Activated gamma-delta T cell treated with Interleukin-2 at 50 U/mL for 16 hours (primary cell): ENCODE data around the gene ADGRL2.

Experiments
- DNase-seq: peaks from one replicate; pipeline ENCODE4 v3.0.0-alpha.2; 2020

ADGRL2 gene

GRCh38 chr1:81800695-81801650 is at the start of gene ADGRL2:
Gene ADGRL2 (plus strand): TSS chr1:81800934. CDS start chr1:81836985, 36,051 bp downstream.
- DNase-seq, result no peak

- DNase-seq, result no peak
These were observed 47.9 kb upstream of the ADGRL2 start for GRCh38 chr1:81752840-81753239.

DNA sequence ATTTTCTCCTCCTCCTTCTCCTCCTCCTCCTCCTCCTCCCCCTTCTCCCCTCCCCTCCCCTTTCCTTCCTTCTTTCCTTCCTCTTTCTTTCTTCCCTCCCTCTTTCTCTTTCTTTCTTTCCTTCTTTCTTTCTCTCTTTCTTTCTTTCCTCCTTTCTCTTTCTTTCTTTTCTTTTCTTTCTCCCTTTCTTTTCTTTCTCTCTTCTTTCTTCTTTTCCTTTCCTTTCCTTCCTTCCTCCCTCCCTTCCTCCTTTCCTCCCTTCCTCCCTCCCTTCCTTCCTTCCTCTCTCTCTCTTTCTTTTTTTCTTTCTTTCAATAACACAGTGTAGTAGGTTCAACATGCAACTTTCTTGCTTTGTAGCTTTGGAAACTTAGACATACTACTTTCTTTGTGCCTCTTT is 46.3 kb upstream of the ADGRL2 start:
- no peak for DNase-seq

- DNase-seq, result no peak
These were observed 43.9 kb upstream of the ADGRL2 start for GRCh38 chr1:81756872-81757271.

- DNase-seq, result no peak
These were observed 43.2 kb upstream of the ADGRL2 start for GRCh38 chr1:81757398-81758020.

DNA sequence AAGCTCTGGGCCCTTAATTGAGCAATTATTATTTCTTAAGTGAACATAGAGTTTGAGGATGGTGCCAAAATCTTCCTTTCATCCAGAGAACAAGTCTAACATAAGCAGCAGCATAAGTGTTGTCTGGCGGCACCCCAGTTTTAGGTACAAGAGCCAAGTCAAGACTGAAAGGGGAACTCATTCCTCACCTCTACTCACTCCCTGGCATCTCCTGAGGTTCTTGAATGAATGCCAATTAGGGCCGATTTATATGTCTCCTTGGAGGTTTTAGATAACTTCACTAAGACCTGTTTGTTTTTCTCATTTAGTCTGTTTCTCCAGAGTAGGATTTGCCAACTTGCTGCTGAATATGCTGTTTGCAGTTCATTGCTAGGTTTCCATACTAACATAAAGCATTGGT is 42.6 kb upstream of the ADGRL2 start:
- no peak for DNase-seq

- no peak for DNase-seq
These were observed 40.1 kb upstream of the ADGRL2 start for GRCh38 chr1:81760477-81761097.

DNA sequence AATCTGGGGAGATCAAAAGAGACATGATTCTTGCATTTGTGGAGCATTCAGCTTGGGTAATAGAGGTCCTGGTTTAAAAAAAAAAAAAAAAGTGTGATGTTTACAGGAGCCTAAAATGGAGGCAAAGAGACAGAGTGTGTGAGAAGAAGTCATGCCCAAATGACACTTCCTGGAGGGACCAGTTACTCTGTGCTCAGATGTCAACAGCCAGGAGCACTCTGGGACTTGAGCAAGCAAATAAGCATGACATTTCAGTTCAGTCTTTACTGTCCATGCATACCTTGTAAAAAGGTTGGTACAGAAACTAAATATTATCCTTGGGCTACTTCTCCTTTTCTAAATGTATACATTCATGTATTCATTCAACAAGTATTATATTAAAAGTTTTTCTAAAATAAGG is 25.2 kb upstream of the ADGRL2 start:
- DNase-seq, result no peak

DNA sequence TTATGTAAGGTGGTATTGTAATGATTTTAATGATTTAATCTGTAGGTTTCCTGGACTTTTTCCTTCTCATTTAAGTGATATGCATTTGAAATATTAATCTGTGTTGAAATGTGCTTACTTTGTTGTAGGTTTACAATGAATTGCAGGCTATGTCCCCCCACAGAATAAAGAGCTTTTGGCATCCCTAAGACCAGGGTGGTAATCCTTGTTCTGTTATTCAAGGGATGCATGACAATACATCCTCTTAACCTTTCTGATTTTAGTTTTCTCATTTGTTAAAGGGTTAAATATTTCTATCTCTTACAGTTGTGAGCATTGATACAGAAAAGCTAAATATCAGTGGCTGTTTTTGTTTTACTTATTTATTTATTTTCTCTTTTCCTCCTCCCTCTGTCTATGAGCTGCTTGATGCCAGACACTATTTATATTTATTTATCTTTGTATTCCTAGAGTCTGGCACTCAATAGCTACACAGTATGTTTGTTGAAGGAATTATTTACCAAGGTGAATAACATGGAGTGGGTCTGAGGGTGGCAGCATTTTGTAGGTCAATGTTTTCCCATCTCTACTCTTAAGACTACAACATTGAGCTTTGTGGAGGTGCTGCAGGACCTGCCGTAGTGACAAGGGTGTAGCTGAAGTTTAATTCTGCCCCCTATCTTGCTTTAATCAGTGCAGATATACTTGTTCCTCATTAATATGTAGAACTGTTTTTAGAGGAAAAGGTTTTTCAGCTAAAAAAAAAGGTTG is 19.9 kb upstream of the ADGRL2 start:
- DNase-seq, result no peak

GRCh38 chr1:81781749-81782148 is 19.0 kb upstream of the ADGRL2 start:
- DNase-seq, result no peak

DNA sequence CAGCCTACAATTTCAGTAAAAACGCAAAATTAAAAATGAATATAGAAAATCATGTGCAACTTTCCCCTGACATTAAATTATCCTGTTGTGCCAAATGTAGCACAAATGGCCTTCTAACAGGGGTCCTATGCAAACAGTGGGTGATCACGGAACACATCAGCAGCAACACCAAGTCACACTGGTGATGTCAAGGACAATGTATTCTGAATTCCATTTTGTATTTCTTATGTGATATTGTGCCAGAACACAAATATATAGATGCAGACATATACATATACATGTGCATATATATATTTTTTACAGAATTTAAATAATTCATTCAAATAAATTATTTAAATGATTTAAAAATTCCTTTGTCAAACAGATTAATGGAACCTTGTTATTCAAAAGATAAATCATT is 8.6 kb upstream of the ADGRL2 start:
- DNase-seq, result no peak

GRCh38 chr1:81797701-81798100 is 3.0 kb upstream of the ADGRL2 start:
- DNase-seq, result no peak

GRCh38 chr1:81799939-81800694 is 617 bp upstream of the ADGRL2 start:
- no peak for DNase-seq

DNA sequence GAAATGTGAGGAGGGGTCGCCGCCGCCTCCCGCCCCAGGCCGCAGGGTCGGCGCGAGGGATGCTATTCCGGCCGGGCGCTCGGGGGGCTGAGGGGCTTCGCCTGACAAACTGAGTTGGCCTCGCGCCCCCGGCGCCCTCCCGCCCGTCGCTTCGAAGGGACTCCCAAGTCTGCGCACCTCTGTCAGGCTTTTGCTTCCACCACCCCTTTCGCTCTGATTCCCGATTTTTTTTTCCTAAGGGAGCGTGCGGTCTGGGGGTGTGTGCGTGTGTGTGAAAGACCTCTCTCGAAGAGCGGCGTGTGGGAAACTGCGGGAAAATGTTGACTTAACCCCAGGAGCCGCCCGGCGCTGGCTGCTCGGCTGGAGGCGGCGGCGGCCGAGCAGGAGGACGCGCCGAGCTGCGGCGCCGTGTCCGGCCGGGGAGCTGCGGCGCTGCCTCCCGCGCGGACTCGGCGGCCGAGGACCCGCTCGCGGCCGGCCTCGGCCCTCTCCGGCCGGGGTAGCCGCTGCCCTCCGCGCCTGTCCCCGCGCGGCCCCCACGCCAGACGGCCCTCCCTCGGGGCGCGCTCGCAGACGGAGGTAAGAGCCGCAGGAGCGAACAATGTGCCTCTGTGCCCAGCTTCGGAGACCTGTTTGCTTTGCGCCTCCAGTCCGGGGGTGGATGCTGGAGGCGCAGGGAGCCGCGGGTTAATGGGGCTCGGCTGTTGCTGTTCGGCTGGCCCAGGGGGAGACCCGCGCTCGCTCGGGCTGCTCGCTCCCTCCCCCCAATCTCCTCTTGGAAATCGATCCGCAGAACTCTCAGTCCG is 1.1 kb downstream of the ADGRL2 start:
- no peak for DNase-seq

- DNase-seq, result no peak
These were observed 1.6 kb downstream of the ADGRL2 start for GRCh38 chr1:81802457-81802706.

- DNase-seq, result no peak
These were observed 2.1 kb downstream of the ADGRL2 start for GRCh38 chr1:81802707-81803430.

- no peak for DNase-seq
These were observed 2.8 kb downstream of the ADGRL2 start for GRCh38 chr1:81803431-81804110.

- no peak for DNase-seq
These were observed 3.6 kb downstream of the ADGRL2 start for GRCh38 chr1:81804312-81804711.

DNA sequence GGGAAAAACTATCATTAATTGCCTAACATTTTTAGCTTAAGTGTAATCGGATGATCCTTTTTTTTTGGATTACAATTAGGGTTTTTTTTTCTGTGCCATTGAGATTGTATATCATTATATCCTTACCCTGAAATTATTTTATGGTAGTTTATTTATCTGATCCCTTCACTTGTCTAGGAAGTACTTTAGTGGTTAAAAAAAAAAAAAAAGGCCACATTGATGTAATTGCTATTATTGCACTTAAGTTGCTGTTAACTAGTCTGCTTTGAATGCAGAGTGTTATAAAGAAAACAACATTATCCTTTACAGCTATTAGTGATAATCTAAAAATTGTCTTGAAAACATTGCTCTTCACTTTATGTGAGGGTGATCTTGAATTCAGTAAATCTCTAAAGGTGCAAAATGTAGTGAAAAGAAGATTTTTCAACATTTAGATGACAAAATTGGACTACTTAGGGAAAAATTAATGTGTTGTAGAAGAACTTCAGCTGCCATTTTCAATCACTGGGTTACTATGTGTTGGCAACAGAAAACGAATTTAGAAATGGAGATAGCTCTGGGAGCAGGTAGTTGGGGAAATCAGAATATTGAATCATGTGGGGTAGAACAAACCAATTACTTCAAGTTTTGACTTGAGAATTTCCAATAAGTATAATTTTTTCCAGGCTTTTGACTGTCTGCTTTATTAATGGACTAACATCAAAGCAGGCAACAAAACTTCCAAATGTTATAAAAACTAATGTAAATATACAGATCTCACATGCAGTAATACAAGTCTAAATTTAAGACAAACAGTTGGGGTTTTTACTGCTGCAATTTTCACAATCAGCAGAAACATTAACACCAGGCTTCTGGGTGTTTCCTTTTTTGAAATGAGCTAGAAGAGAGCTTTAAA is 5.0 kb downstream of the ADGRL2 start:
- DNase-seq, result no peak

- DNase-seq, result no peak
These were observed 5.7 kb downstream of the ADGRL2 start for GRCh38 chr1:81806432-81806770.
